HL-60 (cell line): ENCODE data around the gene GRID1.
"Not testable (repeated sequence)": the region's sequence is repeated elsewhere in the genome, so short reads cannot be mapped to it uniquely, and the experiment has no call there.

Source experiments
- GABPA ChIP-seq: IDR thresholded peaks from 2 replicates; pipeline ENCODE4 v1.6.1; 2012; ENCODE audit warnings: low read depth
- REST ChIP-seq: IDR thresholded peaks from 2 replicates; pipeline ENCODE4 v1.6.1; 2012; ENCODE audit warnings: low read depth; ENCODE audit not compliant: insufficient replicate concordance
- TF ChIP-seq, protein P1 (sequence below): IDR thresholded peaks from one replicate; pipeline ENCODE4 v1.5.1; 2011; ENCODE audit warnings: low read length, control low read depth, inconsistent platforms; ENCODE audit not compliant: insufficient read depth

DNA sequence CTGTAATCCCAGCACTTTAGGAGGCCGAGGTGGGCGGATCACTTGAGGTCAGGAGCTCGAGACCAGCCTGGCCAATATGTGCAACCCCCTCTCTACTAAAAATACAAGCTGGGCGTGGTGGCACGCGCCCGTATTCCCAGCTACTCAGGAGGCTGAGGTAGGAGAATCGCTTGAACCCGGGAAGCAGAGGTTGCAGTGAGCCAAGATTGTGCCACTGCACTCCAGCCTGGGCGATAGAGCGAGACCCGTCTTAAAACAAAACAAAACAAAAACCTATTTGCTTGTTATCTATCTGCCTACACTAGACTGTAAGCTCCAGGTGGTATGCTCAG, 22.5 kb upstream of the GRID1 start:
- TF ChIP-seq, protein P1, sequence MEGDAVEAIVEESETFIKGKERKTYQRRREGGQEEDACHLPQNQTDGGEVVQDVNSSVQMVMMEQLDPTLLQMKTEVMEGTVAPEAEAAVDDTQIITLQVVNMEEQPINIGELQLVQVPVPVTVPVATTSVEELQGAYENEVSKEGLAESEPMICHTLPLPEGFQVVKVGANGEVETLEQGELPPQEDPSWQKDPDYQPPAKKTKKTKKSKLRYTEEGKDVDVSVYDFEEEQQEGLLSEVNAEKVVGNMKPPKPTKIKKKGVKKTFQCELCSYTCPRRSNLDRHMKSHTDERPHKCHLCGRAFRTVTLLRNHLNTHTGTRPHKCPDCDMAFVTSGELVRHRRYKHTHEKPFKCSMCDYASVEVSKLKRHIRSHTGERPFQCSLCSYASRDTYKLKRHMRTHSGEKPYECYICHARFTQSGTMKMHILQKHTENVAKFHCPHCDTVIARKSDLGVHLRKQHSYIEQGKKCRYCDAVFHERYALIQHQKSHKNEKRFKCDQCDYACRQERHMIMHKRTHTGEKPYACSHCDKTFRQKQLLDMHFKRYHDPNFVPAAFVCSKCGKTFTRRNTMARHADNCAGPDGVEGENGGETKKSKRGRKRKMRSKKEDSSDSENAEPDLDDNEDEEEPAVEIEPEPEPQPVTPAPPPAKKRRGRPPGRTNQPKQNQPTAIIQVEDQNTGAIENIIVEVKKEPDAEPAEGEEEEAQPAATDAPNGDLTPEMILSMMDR, result not testable (repeated sequence)
- not testable (repeated sequence) for TF ChIP-seq REST, GABPA
